ENCODE data around the gene CNR2.

CNR2 gene

DNA sequence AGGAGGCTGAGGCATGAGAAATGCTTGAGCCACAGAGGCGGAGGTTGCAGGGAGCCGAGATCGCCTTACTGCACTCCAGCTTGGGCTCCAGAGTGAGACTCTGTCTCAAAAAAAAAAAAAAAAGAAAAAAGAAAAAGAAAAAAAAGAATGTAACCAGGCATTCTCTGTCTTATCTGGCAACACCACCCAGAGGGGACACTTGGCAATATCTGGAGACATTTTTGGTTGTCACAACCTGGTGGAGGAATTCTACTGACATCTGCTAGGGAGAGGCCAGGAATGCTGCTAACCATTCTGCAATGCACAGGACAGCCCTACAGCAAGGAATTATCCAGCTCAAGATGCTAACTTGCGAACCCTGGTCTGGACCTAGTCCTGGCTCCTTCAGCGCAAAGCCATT, 2.3 kb upstream of the CNR2 start:
- DNase-seq (ENCODE audit: low read depth): no peak
- H3K4me3 ChIP-seq (ENCODE audit: low read length): no peak overlapping the region
- TF ChIP-seq, protein P1, sequence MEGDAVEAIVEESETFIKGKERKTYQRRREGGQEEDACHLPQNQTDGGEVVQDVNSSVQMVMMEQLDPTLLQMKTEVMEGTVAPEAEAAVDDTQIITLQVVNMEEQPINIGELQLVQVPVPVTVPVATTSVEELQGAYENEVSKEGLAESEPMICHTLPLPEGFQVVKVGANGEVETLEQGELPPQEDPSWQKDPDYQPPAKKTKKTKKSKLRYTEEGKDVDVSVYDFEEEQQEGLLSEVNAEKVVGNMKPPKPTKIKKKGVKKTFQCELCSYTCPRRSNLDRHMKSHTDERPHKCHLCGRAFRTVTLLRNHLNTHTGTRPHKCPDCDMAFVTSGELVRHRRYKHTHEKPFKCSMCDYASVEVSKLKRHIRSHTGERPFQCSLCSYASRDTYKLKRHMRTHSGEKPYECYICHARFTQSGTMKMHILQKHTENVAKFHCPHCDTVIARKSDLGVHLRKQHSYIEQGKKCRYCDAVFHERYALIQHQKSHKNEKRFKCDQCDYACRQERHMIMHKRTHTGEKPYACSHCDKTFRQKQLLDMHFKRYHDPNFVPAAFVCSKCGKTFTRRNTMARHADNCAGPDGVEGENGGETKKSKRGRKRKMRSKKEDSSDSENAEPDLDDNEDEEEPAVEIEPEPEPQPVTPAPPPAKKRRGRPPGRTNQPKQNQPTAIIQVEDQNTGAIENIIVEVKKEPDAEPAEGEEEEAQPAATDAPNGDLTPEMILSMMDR (IDR thresholded peaks at IDR 0.05; ENCODE audit: insufficient read depth, low read depth, low read length, missing control alignments): no peak

DNA sequence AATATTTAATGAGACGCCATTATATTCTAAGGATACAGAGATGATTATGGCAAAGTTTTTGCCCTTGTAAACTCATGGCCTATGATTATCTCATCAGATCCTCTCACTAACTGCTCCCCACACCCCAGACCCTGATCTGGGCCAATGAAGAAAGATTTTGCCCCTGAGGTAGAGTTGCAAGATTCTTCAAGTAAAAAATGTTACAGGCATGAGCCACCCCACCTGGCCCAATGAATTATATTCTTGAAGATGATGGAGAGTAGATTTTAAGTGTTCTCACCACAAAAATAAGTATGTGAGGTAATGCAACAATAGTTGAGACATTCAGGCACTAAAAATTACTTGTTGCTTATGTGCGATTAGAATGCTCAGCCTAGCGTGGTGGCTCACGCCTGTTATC, 1.8 kb upstream of the CNR2 start:
- TF ChIP-seq, protein P1 (IDR thresholded peaks at IDR 0.05; ENCODE audit: insufficient read depth, low read depth, low read length, missing control alignments): no peak
- DNase-seq (ENCODE audit: low read depth): no peak
- no peak overlapping the region for H3K4me3 ChIP-seq (ENCODE audit: low read length)

DNA sequence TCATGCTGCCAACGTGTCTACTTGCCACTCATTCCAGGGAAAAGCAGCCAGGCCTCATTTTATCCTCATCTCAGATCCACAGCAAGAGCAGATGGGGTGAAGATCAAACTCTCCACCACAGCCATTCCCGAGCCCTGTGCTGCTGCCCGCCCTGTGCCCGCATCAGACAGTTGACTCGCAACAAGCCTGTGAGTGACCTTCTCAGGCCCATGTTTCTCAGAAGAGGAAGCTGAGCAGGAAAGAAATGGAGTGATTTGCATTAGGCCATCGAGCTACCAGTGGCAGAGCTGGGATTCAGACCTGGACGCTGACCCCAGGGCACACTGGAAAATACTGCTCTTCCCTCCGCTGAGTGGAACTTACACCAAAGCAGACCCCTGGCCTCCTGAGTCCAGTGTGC, 1.2 kb downstream of the CNR2 start:
- TF ChIP-seq, protein P1 (IDR thresholded peaks at IDR 0.05; ENCODE audit: insufficient read depth, low read depth, low read length, missing control alignments): no peak
- no peak overlapping the region for H3K4me3 ChIP-seq (ENCODE audit: low read length)
- DNase-seq (ENCODE audit: low read depth): no peak

DNA sequence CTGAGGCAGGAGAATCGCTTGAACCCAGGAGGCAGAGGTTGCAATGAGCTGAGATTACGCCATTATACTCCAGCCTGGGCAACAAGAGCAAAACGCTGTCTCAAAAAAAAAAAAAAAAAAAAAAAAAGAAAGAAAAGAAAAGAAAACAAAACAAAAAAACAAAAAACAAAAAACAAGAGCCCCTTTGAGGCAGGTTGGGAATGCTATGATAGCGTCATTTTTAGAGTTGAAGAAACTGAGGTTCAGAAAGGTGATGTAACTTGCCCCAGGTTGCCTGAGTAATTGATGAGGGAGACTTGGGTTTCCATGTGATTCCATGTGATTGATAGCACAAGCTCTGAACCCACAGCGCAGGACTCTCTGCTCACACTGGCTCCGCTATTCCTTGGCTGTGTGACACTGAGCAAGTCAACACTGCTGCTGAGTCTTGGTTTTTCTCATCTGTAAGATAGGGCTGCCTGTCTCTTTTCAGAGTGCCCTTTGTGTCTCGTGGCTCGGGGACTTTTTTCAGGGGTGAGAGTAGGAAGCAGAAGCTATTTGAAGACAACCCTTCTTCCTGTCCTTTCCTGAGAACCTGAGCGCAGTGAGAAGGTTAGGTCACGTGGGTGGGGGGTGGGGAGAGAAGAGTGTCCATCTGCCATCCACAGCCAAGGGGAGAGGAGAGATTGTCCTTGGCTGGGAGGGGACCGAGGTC, 2.5 kb downstream of the CNR2 start:
- no peak for DNase-seq (ENCODE audit: low read depth)
- TF ChIP-seq, protein P1 (IDR thresholded peaks at IDR 0.05; ENCODE audit: insufficient read depth, low read depth, low read length, missing control alignments): no peak
- no peak overlapping the region for H3K4me3 ChIP-seq (ENCODE audit: low read length)

DNA sequence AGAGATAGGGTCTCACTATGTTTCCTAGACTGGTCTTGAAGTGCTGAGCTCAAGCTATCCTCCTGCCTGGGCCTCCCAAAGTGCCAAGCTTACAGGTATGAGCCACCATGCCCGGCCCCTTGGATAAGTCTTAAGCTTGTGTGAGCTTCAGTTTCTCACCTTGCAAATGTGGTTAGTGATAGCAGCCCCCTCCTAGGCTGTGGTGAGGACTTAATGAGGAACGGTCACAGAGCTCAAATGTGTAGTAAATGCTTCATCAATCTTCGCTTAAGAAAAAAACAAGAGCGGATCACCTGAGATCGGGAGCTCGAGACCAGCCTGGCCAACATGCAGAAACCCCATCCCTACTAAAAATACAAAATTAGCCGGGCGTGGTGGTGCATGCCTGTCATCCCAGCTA, 3.0 kb downstream of the CNR2 start:
- no peak overlapping the region for H3K4me3 ChIP-seq (ENCODE audit: low read length)
- TF ChIP-seq, protein P1 (IDR thresholded peaks at IDR 0.05; ENCODE audit: insufficient read depth, low read depth, low read length, missing control alignments): no peak
- no peak for DNase-seq (ENCODE audit: low read depth)

DNA sequence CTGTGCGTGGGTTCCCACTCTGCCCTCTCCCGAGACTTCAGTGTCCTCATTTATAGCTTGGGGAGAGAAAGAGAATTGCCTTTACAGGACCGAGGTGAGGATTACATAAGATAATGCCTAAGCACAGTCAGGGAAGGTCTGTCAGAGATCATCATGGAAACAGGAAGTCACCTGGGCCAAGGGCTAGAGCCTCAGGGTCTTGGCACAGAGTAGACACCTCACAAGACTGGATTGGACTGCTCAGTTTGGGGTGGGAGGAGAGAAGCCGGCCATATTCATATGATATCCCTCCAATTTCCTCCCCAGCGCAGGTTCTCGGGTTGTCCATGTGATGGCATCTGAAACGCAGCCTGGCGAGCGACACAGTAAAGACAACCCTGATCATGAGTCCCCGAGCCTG, 3.8 kb downstream of the CNR2 start:
- no peak overlapping the region for H3K4me3 ChIP-seq (ENCODE audit: low read length)
- TF ChIP-seq, protein P1 (IDR thresholded peaks at IDR 0.05; ENCODE audit: insufficient read depth, low read depth, low read length, missing control alignments): no peak
- no peak for DNase-seq (ENCODE audit: low read depth)
